HG02623 (cell line): Measurements from ENCODE around the gene EPS8L1.
"Not testable (repeated sequence)": the region's sequence is repeated elsewhere in the genome, so short reads cannot be mapped to it uniquely, and the experiment has no call there.

ENCODE experiments used
- ATAC-seq: cut with Tn5 transposase; IDR thresholded peaks from one replicate; pipeline ENCODE4 v1.9.1; 2021; ENCODE audit warnings: moderate library complexity; ENCODE audit not compliant: unreplicated experiment

Gene EPS8L1

DNA sequence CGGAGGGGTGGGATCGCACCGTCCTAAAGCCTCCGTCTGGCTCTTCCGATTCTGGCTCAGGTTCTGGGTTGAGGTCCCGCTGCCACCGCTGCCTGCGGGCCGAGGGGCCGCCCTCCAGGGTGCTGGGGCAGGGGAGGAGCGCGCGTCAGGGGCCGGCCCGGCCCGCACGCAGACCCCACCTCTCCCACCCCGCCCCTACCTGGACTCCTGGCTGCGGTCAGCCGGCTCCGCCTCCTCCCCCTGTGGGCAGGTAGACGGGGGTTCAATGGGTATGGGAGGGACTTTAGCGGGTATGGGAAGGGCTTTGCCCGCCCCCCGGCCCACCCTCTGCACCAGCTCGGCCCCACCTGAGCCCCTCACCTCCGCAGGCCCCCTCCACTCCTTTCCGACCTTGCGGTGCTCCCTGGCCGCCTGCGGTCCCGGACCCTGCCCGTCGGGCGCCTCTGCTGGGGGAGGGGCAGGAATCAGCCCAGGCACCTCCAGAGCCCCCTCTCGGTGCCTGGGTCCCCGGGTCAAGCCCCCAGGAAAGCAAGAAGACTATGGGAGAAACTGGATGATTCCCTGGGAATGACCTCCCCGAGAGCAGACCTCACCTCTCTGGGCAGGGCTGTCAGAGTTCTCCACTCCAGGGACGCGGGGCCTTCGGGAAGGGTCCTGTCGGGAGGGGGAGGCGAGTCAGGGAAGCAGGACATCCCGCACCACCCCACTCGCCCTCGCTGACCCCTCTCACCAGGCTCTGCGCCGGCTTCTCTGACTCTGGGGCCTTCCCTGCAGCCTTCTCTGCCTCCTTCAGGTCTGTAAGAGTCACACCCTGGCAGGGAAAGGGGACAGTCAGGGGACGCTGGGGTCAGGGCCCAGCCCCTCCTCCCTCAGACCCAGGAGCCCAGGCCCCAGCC, 17.0 kb downstream of the EPS8L1 start:
- ATAC-seq, result no peak

DNA sequence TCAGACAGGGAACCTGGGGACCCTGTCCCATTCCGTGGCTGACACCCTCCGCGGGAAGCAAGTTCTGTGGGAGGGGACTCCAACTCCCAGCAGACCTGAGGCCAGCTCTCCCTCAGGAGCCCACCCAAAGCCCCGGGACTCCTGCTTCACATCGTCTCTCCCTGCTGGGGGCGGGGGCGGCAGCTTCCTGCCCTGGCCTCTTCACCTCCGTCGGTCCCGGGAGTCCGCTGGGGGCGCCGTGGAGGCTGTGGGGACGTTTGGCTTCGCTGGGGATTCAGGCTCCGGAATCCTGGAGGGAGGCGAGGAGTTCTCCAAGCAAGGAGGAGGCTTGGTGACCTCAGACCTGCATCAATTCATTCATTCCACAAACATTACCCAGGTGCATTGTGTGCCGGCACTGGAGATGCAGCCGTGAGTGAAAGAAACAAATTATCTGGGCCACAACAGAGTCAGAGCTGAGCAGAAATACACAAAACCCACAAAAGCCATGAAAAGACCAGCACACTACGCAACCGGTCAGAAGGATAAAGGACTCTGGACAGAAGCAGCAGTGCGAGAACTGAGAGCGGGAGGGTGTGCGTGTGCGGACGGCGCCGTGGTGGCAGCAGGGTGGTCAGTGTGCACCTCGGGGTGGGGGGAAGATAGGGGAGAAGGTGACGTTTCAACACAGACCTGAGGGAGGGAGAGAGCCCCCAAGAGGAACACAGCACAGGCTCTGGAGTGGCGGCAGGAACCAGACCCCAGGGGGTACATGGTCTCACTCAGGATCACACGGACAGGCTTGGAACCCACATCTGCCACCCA, 19.0 kb downstream of the EPS8L1 start:
- no peak for ATAC-seq

- no peak for ATAC-seq
Observed at GRCh38 chr19:55095260-55096060, 19.8 kb downstream of the EPS8L1 start.

DNA sequence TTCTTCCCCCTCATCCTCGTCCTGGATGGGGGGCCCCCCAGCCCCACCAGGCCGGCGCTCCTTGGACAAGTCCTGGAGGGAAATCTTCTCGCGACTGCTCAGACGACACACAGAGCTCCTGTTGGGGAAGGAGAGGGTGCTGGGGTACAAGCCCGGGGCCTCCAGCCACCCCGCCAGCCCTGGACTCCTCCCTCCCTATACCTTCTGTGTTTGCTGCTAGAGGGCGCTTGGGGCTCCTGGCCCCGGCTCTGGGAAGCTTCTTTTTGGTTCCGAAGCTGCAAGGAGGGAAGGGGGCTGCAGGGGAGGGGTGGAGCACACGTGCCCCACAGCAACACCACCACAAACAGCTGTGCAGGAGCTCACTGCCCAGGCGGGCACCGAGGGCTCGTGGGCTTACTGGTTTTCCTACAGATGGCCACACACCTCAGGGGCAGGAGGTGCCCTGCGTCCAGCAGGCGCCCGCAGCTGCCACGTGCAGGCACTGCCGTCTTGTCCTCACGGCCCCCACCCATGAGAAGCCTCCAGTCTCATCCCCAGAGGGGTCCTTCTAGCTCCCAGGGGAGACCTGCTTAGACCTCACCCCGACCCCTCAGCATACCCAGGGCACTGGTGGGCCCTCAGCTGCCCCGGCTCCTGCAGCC, 20.5 kb downstream of the EPS8L1 start:
- ATAC-seq, result no peak

DNA sequence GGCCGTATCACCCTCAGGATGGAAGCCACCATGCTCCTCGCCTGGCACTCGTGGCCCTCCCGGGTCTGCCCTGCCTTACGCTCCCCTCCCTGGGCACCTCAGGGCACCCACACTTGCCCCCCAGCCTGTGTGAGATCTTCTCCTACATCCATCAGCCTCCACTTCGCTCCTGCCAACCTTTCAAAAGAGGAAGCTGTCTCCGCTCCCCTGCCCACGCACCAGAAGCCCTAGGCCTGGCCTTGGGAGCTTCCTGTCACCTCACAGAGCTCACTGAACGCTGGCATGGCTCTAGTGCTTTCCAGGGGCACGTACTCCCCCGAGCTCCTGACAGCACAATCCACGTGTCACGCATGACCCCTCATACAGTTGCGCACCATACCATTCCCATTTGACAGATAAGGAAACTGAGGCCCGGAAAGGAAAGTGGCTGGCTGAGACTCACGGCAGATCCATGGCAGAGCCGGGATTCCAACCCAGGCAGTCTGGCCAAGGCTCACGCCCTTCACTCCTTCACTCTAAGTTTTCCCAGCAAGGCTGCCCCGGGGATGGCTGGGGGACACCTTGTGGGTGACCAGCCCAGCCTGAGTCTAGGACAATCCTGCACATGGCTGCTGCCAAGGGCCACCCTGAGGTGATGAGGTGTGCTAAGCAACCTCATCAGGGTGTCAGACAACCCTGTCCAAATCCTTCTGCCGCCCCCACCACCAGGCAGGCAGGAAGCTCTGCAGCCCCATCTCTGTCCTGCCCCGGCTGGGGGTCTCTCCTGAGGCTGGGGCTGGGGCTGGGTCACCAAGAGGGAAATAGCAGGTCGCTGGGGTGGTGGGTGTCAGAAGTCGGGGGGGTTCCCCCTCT, 22.4 kb downstream of the EPS8L1 start:
- ATAC-seq, result no peak

DNA sequence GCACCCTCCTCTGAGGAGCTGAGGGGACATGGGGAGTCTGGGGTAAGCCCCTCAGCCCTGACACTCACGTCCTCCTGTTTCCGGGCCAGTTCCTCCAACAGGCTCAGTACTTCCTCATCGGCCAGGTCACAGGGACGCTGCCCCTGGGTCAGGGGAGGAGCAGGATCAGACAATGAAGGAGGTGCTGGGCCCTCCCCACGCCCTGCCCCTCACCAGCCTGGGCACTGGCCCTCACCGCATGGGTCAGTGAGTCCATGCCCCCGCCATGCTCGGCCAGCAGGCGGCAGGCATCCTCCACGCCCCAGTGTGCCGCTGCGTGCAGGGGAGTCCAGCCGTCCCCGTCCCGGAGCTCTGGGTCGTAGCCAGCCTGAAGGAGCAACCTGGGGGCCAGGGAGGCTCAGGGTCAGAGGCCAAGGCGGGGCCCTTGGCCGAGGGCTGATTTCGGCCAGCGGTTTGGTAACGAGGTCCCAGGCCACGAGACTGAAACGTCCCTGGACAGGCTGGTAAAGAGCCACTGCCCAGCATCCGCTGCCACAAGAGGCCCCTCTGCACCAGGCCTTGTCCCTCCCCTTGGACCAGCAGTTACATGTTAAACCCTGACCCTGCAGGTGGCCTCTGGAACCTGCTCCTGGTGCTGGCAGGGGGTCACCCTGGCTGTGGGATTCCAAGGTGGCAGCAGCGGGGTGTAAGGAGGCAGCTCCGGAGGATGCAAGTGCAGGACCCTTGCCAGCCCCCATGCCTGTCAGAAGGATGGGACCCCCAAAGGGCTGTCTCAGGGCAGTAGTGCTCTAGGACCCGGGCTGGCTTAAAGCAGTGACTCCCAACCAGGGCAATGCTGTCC, 23.3 kb downstream of the EPS8L1 start:
- no peak for ATAC-seq

DNA sequence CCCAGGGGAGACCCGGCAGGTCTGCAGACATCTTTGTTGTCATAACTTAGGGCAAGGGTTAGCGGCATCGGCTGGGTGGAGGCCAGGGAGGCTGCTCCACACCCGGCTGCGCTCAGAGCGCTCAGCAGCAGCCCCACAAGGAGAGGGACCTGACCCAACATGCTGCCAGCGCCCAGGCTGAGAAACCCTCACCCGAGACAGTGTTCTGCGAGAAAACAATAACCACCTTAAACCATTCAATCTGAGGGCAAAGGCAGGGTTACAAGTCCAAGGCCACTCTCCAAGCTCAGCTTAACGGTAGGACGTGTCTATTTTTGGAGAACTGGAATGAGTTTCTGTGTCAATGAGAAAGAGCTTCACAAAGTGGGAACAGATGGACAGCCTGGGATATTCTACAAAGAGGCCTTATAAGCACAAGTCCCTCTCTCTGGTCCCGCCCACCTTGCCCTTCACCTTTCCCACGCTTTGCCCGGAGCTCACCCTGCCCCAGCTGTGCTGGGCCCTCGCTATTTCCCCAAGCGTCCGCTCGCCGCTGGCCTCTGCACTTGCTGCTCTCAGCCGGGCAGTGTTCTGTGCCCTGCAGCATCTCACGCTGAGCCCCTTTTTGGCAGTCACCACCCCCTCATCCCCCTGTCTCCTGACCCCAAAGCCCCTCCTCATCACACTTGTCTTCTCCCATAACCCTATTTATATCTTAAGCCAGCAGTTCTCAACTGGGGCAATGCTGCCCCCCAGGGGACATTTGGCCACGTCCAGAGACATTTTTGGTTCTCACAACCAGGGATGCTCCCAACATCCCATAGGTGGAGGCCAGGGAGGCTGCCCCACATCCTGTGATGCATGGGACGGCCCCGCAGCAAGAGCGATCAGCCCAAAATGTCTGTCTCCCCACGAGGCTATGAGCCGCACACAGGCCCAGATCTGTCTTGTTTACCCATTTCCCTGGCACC, 24.2 kb downstream of the EPS8L1 start:
- no peak for ATAC-seq

DNA sequence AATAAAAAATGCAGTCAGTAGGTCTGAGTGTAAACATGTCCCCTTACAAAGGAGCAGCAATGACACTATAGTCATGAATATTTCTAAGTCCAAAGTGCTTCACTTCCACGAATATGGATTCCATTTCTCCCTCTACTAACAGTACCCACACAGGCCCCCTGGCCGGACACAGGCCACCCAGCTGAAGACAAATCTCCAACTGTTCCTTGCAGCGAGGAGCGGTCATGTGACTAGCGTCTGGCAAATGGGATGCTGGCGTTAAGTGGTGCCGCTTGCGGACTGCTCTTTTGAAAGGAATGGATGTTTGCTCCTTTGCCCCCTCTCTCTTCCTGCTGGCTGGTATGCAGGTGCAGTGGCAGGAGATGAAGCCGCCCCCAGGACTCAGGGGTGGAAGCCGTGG, 25.6 kb downstream of the EPS8L1 start:
- no peak for ATAC-seq

DNA sequence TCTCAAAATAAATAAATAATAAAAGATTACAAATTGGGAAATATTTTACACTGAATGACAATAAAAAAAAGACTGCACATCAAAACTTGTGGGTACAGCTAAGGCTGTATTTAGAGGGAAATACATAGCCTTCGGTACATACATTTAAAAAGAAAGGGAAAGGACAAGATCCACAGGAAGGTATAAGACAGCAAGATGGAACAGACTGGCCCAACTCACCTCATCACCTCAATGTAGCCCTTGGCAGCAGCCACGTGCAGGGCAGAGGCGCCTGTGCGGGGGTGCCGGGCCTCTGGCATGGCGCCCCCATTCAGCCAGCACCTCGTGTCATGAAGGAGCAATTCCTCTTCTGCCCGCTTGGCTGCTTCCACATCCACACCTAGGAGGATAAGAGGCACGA, 27.5 kb downstream of the EPS8L1 start:
- no peak for ATAC-seq

DNA sequence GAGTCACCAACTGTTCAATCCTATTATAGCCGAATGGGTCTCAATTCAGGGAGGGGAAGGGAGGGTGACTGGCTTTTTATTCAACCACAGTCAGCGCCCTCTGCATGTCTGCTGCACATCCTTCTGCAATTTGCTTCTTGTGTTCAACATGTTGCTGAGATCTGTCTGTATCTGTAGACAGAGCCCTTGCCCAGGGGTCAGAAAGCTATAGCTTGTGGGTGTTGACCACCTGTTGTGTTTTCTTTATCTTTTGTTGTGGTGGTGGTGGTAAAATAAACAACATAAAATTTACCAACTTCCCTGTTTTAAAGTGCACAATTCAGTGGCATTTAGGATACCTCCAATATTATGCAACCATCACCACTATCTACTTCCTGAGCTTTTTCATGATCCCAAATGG, 29.6 kb downstream of the EPS8L1 start:
- ATAC-seq, result no peak

- ATAC-seq, result no peak
Observed at GRCh38 chr19:55106591-55106990, 30.9 kb downstream of the EPS8L1 start.

DNA sequence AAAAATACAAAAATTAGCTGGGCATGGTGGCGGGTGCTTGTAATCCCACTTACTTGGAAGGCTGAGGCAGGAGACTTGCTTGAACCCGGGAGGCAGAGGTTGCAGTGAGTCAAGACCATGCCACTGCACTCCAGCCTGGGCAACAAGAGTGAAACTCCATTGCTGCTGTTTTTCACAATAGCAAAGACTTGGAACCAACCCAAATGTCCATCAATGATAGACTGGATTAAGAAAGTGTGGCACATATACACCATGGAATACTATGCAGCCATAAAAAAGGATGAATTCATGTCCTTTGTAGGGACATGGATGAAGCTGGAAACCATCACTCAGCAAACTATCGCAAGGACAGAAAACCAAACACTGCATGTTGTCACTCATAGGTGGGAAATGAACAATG, 31.6 kb downstream of the EPS8L1 start:
- ATAC-seq, result not testable (repeated sequence)

- no peak for ATAC-seq
Observed at GRCh38 chr19:55109527-55110291, 34.0 kb downstream of the EPS8L1 start.

- ATAC-seq, result no peak
Observed at GRCh38 chr19:55111238-55111831, 35.7 kb downstream of the EPS8L1 start.

GRCh38 chr19:55112246-55112776, 36.6 kb downstream of the EPS8L1 start:
- ATAC-seq, result no peak

GRCh38 chr19:55112777-55113569, 37.3 kb downstream of the EPS8L1 start:
- no peak for ATAC-seq
